ENCODE measurements around the gene CSF3R. TPM values are rescaled to one million over a fixed set of nuclear protein-coding genes. Genes with fewer than 3 reads are reported as not detected.

Gene CSF3R
- total RNA-seq, 1 donor from 2014 or later = 0.20 TPM

DNA sequence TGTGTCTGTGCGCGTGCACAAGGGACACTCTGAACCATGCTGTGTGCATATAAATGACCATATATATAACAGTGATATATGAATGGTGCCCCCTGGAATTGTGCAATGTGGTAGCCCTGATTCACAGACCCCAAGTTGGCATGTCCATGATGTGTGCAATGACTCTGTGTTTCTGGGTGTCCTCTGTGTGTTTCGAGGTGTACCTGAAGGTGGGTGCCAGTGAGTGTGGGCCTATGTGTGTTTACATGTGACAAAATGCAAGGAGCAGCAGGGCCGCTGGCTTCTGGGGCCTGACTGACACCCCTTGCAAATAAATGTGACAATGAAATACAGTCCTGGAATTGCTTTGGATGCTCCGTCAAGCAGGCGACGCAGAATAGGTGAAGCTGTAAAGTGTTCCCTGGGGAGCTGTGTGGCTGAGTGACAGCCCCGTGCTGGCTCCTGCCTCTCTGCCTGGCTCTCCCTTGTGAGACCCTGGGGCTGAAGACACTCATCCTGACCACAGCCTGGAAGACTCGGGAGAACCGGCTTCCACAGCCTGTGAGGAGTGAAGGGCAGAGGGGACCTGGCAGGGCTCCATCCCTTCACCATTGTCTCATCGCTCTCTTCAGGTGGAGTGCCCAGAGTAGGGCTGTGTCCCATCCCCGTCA, 38.2 kb upstream of the CSF3R start:
- no peaks in the 10 kb centered on the region for H4K20me1 ChIP-seq (ENCODE audit: insufficient read depth, low read length)
- H3K9ac ChIP-seq (ENCODE audit: low read length) = no peak overlapping the region
- Mint-ChIP-seq H3K9me3 (ENCODE audit: unreplicated experiment) (no peaks in the 10 kb centered on the region), H3K27ac (ENCODE audit: unreplicated experiment) (no peak overlapping the region), H3K36me3 (ENCODE audit: low read depth, unreplicated experiment) (no peaks in the 10 kb centered on the region), H3K4me1 (ENCODE audit: low read depth, unreplicated experiment) (no peaks in the 10 kb centered on the region), H3K27me3 (ENCODE audit: low read depth, unreplicated experiment) (peaks cover 30% of the 10 kb centered on the region), H3K4me3 (ENCODE audit: unreplicated experiment) (no peak overlapping the region)
- no peaks in the 10 kb centered on the region for H3K4me1 ChIP-seq (ENCODE audit: insufficient read depth, low read length)
- no peak overlapping the region for H2AFZ ChIP-seq (ENCODE audit: low read depth, low read length)
- no peak overlapping the region for H3K27ac ChIP-seq (ENCODE audit: low read depth, low read length)
- no peaks in the 10 kb centered on the region for H3K9me3 ChIP-seq (ENCODE audit: insufficient read depth, low read depth, low read length)
- FAIRE-seq (no peak), DNase-seq (ENCODE audit: low read depth) (no peak)
- no peaks in the 10 kb centered on the region for H3K27me3 ChIP-seq (ENCODE audit: insufficient read depth, low read length)
- TF ChIP-seq EZH2 (IDR thresholded peaks at IDR 0.05; ENCODE audit: insufficient read depth, low read length) = no peak
- TF ChIP-seq, protein P1, sequence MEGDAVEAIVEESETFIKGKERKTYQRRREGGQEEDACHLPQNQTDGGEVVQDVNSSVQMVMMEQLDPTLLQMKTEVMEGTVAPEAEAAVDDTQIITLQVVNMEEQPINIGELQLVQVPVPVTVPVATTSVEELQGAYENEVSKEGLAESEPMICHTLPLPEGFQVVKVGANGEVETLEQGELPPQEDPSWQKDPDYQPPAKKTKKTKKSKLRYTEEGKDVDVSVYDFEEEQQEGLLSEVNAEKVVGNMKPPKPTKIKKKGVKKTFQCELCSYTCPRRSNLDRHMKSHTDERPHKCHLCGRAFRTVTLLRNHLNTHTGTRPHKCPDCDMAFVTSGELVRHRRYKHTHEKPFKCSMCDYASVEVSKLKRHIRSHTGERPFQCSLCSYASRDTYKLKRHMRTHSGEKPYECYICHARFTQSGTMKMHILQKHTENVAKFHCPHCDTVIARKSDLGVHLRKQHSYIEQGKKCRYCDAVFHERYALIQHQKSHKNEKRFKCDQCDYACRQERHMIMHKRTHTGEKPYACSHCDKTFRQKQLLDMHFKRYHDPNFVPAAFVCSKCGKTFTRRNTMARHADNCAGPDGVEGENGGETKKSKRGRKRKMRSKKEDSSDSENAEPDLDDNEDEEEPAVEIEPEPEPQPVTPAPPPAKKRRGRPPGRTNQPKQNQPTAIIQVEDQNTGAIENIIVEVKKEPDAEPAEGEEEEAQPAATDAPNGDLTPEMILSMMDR (IDR thresholded peaks at IDR 0.05; ENCODE audit: insufficient read depth, low read depth, low read length) = no peak
- no peaks in the 10 kb centered on the region for H3K36me3 ChIP-seq (ENCODE audit: insufficient read depth, low read length)
- no peak overlapping the region for H3K4me3 ChIP-seq (ENCODE audit: insufficient read depth, low read depth, low read length)
- no peak overlapping the region for H3K4me2 ChIP-seq (ENCODE audit: low read length)
- H3K79me2 ChIP-seq (ENCODE audit: insufficient read depth, low read length) = no peaks in the 10 kb centered on the region

- Mint-ChIP-seq H3K27ac (ENCODE audit: unreplicated experiment) (no peak overlapping the region), H3K9me3 (ENCODE audit: unreplicated experiment) (no peaks in the 10 kb centered on the region), H3K4me3 (ENCODE audit: unreplicated experiment) (no peak overlapping the region), H3K36me3 (ENCODE audit: low read depth, unreplicated experiment) (no peaks in the 10 kb centered on the region), H3K4me1 (ENCODE audit: low read depth, unreplicated experiment) (no peaks in the 10 kb centered on the region), H3K27me3 (ENCODE audit: low read depth, unreplicated experiment) (peaks cover 30% of the 10 kb centered on the region)
- Histone ChIP-seq H3K4me2 (ENCODE audit: low read length) (no peak overlapping the region), H3K9ac (ENCODE audit: low read length) (no peak overlapping the region), H3K27me3 (ENCODE audit: insufficient read depth, low read length) (no peaks in the 10 kb centered on the region), H2AFZ (ENCODE audit: low read depth, low read length) (no peak overlapping the region), H3K4me1 (ENCODE audit: insufficient read depth, low read length) (no peaks in the 10 kb centered on the region), H3K4me3 (ENCODE audit: insufficient read depth, low read depth, low read length) (no peak overlapping the region), H3K36me3 (ENCODE audit: insufficient read depth, low read length) (no peaks in the 10 kb centered on the region), H3K9me3 (ENCODE audit: insufficient read depth, low read depth, low read length) (no peaks in the 10 kb centered on the region), H3K79me2 (ENCODE audit: insufficient read depth, low read length) (no peaks in the 10 kb centered on the region), H4K20me1 (ENCODE audit: insufficient read depth, low read length) (no peaks in the 10 kb centered on the region), H3K27ac (ENCODE audit: low read depth, low read length) (no peak overlapping the region)
- FAIRE-seq (no peak), DNase-seq (ENCODE audit: low read depth) (no peak)
- TF ChIP-seq, protein P1 (IDR thresholded peaks at IDR 0.05; ENCODE audit: insufficient read depth, low read depth, low read length) = no peak
These were observed 37.3 kb upstream of the CSF3R start for GRCh38 chr1:36520056-36520455.

- FAIRE-seq (no peak), DNase-seq (ENCODE audit: low read depth) (no peak)
- Mint-ChIP-seq H3K4me1 (ENCODE audit: low read depth, unreplicated experiment) (no peaks in the 10 kb centered on the region), H3K27ac (ENCODE audit: unreplicated experiment) (no peak overlapping the region), H3K9me3 (ENCODE audit: unreplicated experiment) (no peaks in the 10 kb centered on the region), H3K36me3 (ENCODE audit: low read depth, unreplicated experiment) (no peaks in the 10 kb centered on the region), H3K4me3 (ENCODE audit: unreplicated experiment) (no peak overlapping the region), H3K27me3 (ENCODE audit: low read depth, unreplicated experiment) (peaks cover 28% of the 10 kb centered on the region)
- Histone ChIP-seq H4K20me1 (ENCODE audit: insufficient read depth, low read length) (no peaks in the 10 kb centered on the region), H3K79me2 (ENCODE audit: insufficient read depth, low read length) (no peaks in the 10 kb centered on the region), H3K27ac (ENCODE audit: low read depth, low read length) (no peak overlapping the region), H3K9ac (ENCODE audit: low read length) (no peak overlapping the region), H3K4me3 (ENCODE audit: insufficient read depth, low read depth, low read length) (no peak overlapping the region), H2AFZ (ENCODE audit: low read depth, low read length) (no peak overlapping the region), H3K4me2 (ENCODE audit: low read length) (no peak overlapping the region), H3K36me3 (ENCODE audit: insufficient read depth, low read length) (no peaks in the 10 kb centered on the region), H3K9me3 (ENCODE audit: insufficient read depth, low read depth, low read length) (no peaks in the 10 kb centered on the region), H3K27me3 (ENCODE audit: insufficient read depth, low read length) (no peaks in the 10 kb centered on the region), H3K4me1 (ENCODE audit: insufficient read depth, low read length) (no peaks in the 10 kb centered on the region)
- TF ChIP-seq, protein P1 (IDR thresholded peaks at IDR 0.05; ENCODE audit: insufficient read depth, low read depth, low read length) = no peak
- TF ChIP-seq EZH2 (IDR thresholded peaks at IDR 0.05; ENCODE audit: insufficient read depth, low read length) = no peak
These were observed 34.5 kb upstream of the CSF3R start for GRCh38 chr1:36517011-36517771.

Data from astrocyte (in vitro differentiated cells and primary cell).